ENCODE data around the gene PARD3.

GRCh38 chr10:34462056-34462455 lies 353.0 kb downstream of the PARD3 start:
- TF ChIP-seq CTCF (IDR thresholded peaks at IDR 0.05) (no peak), POLR2A (IDR thresholded peaks at IDR 0.05) (no peak)
